GM12878 (cell line): Measurements from ENCODE around the gene RRP1B. TPM values are rescaled to one million over a fixed set of nuclear protein-coding genes. Genes with fewer than 3 reads are reported as not detected.
"Not testable (repeated sequence)": the region's sequence is repeated elsewhere in the genome, so short reads cannot be mapped to it uniquely, and the experiment has no call there.

ENCODE experiments used
- ATAC-seq: fragments of 200-7000 bp; cut with Tn5 transposase; 3 replicates; pipeline ENCODE4 v1.9.1; 2020; ENCODE audit warnings: mild to moderate bottlenecking, moderate library complexity
- BruUV-seq: library from RNA; stranded (reverse); fragments of 400-500 nt; replicated peaks from 2 replicates; lab custom pipeline; 2021; lab: Mats Ljungman, UMichigan
- CTCF ChIA-PET: fragments of 300-600 bp; sonication (Branson Sonifier 250); formaldehyde crosslinking; extraction: SDS; loops from one replicate; lab custom pipeline; 2021; ENCODE audit warnings: inconsistent platforms; lab: Yijun Ruan, JAX
- POLR2A ChIA-PET: fragments of 350-600 bp; formaldehyde crosslinking; extraction: SDS; loops from one replicate; lab custom pipeline; 2021; ENCODE audit warnings: inconsistent platforms; lab: Charles Lee
- RAD21 ChIA-PET: fragments of 300-600 bp; sonication (Branson Sonifier 250); formaldehyde crosslinking; loops from one replicate; lab custom pipeline; 2023; ENCODE audit warnings: antibody characterized with exemption; ENCODE audit not compliant: unreplicated experiment; lab: Charles Lee
- SMC1A ChIA-PET: fragments of 300-600 bp; sonication (Branson Sonifier 250); formaldehyde crosslinking; loops from one replicate; lab custom pipeline; 2023; ENCODE audit not compliant: unreplicated experiment, uncharacterized antibody; lab: Charles Lee
- DNase-seq: peaks from one replicate; pipeline ENCODE4 v3.0.0-alpha.2; 2011; ENCODE audit warnings: low read depth, low spot score
- FAIRE-seq: peaks from 3 replicates; lab custom pipeline; 2011; peaks lifted over from hg19 to GRCh38; lab: Jason Lieb, UNC
- H2AFZ ChIP-seq: 2 replicates; pipeline ENCODE4 v1.6.0; 2011; ENCODE audit warnings: low read depth, low read length, control low read depth; ENCODE audit not compliant: control insufficient read depth
- H3K27ac ChIP-seq: 2 replicates; pipeline ENCODE4 v1.5.1; 2011; ENCODE audit warnings: control low read depth; ENCODE audit not compliant: control insufficient read depth, insufficient read depth
- H3K27me3 ChIP-seq, 2 experiments: replicated peaks in 1 of 2; 2 replicates each; pipeline versions ENCODE4 v1.6.0 to v1.6.1; 2011; ENCODE audit warnings: low read length in 1 of 2; ENCODE audit not compliant: control insufficient read depth in 2 of 2, insufficient read depth in 2 of 2
- H3K36me3 ChIP-seq, 2 experiments: 2 replicates each; pipeline ENCODE4 v1.5.1; 2011; ENCODE audit warnings: low read length in 1 of 2; ENCODE audit not compliant: control insufficient read depth in 2 of 2, insufficient read depth in 2 of 2
- H3K4me1 ChIP-seq: 2 replicates; pipeline ENCODE4 v1.6.1; 2011; ENCODE audit warnings: mild to moderate bottlenecking, low read length, moderate library complexity, mixed read lengths; ENCODE audit not compliant: control insufficient read depth, insufficient read depth
- H3K4me2 ChIP-seq: 2 replicates; pipeline ENCODE4 v1.6.0; 2011; ENCODE audit warnings: control low read depth; ENCODE audit not compliant: control insufficient read depth, insufficient read depth
- H3K4me3 ChIP-seq: fragments of 200-600 bp; sonication (generic); 2 replicates; pipeline ENCODE4 v1.5.1; 2016
- H3K79me2 ChIP-seq: 2 replicates; pipeline ENCODE4 v1.6.0; 2011; ENCODE audit warnings: low read length; ENCODE audit not compliant: control insufficient read depth, insufficient read depth
- H3K9ac ChIP-seq: 2 replicates; pipeline ENCODE4 v1.8.0; 2011; ENCODE audit warnings: low read length, control low read depth, mixed read lengths; ENCODE audit not compliant: control insufficient read depth, insufficient read depth
- H3K9me3 ChIP-seq: replicated peaks from 3 replicates; pipeline ENCODE4 v1.5.1; 2011; ENCODE audit warnings: mild to moderate bottlenecking, low read length; ENCODE audit not compliant: control insufficient read depth, insufficient read depth
- H4K20me1 ChIP-seq: 2 replicates; pipeline ENCODE4 v1.6.0; 2011; ENCODE audit not compliant: control insufficient read depth, insufficient read depth
- WGBS: methylation state at CpG from one replicate; pipeline ENCODE4 v1.1.6; 2016; ENCODE audit warnings: low lambda C conversion rate; ENCODE audit not compliant: insufficient replicate concordance, insufficient coverage; ENCODE audit errors: missing lambda C conversion rate; 5-methylcytosine and 5-hydroxymethylcytosine counted together
- in situ Hi-C: fragments of 300-500 bp; cut with MboI; formaldehyde crosslinking; loops from 9 replicates; pipeline ENCODE4 v1.14.3; 2018; ENCODE audit warnings: mixed read lengths
- intact Hi-C: fragments of 100-400 bp; cut with micrococcal nuclease; formaldehyde crosslinking; loops from one replicate; pipeline ENCODE4 v1.14.2; 2022; ENCODE audit not compliant: unreplicated experiment
- polyA plus RNA-seq, 11 experiments: library from polyadenylated mRNA; depleted of rRNA in 4 of 11; unstranded in 6 of 11; stranded (reverse) in 5 of 11; fragments of >200 nt; fragmentation: Nextera tagmentation in 4 of 11; fragmentation: Illumina TruSeq in 1 of 11; extraction: Ambion mirVana in 4 of 11; extraction: Trizol in 1 of 11; gene quantifications; 1 replicate in 1 of 11; 2 replicates in 10 of 11; pipeline versions ENCODE4 v1.2.1 to v1.2.3, GENCODE V29; 2011 to 2016; ENCODE audit warnings: inconsistent platforms in 2 of 11, missing spikeins in 2 of 11, low read depth in 1 of 11
- total RNA-seq, 4 experiments: library from RNA; depleted of rRNA in 3 of 4; stranded (reverse); fragments of >200 nt in 3 of 4; fragmentation: Illumina TruSeq in 1 of 4; extraction: Trizol in 1 of 4; gene quantifications; 2 replicates each; pipeline versions ENCODE4 v1.2.1 to v1.2.3, GENCODE V29; 2013 to 2021
- TF ChIP-seq, protein P1 (sequence below): IDR thresholded peaks from 2 replicates; pipeline ENCODE4 v1.6.1; 2011; ENCODE audit warnings: borderline replicate concordance, low read depth, mild to moderate bottlenecking, moderate library complexity, low read length; ENCODE audit not compliant: insufficient read depth, poor library complexity, severe bottlenecking

The RRP1B gene
- total and polyA plus RNA-seq, 10 of the 15 experiments (the other 5 are each of a cell fraction or from before 2014, with no cell fraction given): 8.1 to 57.4 (median 38.1) TPM

GRCh38 chr21:43712268-43712942 is 53.0 kb downstream of the RRP1B start (continued):
- TF ChIP-seq, protein P1, sequence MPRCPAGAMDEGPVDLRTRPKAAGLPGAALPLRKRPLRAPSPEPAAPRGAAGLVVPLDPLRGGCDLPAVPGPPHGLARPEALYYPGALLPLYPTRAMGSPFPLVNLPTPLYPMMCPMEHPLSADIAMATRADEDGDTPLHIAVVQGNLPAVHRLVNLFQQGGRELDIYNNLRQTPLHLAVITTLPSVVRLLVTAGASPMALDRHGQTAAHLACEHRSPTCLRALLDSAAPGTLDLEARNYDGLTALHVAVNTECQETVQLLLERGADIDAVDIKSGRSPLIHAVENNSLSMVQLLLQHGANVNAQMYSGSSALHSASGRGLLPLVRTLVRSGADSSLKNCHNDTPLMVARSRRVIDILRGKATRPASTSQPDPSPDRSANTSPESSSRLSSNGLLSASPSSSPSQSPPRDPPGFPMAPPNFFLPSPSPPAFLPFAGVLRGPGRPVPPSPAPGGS: no peak

DNA sequence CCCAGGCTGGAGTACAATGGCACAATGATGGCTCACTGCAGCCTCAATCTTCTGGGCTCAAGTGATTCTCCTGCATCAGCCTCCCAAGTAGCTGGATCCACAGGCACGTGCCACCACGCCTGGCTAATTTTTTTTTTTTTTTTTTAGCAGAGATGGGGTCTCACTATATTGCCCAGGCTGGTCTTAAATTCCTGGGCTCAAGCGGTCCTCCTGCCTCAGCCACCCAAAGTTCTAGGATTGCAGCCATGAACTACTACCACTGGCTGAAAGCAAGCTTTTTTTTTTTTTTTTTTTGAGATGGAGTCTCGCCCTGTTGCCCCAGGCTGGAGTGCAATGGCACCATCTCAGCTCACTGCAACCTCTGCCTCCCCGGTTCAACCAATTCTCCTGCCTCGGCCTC is 53.8 kb downstream of the RRP1B start:
- H3K4me2 ChIP-seq, in situ Hi-C loops, H3K4me3 ChIP-seq, H3K9ac ChIP-seq, H3K9me3 ChIP-seq, CTCF ChIA-PET, ATAC-seq, H3K27ac ChIP-seq, intact Hi-C loops, H3K36me3 ChIP-seq, FAIRE-seq, DNase-seq, H3K79me2 ChIP-seq, POLR2A ChIA-PET, BruUV-seq, H4K20me1 ChIP-seq, RAD21 ChIA-PET, SMC1A ChIA-PET, H3K27me3 ChIP-seq, H2AFZ ChIP-seq: not testable (repeated sequence)
- 55% methylated on average over 5 of the region's 6 CpGs for WGBS
- H3K4me1 ChIP-seq: peaks cover 24% of the 10 kb centered on the region
